Erythroblast (primary cell): ENCODE data around the gene ZNF649.

Source experiments
- GATA1 ChIP-seq: IDR thresholded peaks from 2 replicates; pipeline ENCODE4 v1.6.1; 2011; ENCODE audit warnings: low read depth, mild to moderate bottlenecking, control low read depth, low read length, moderate library complexity
- POLR2A ChIP-seq: IDR thresholded peaks from 2 replicates; pipeline ENCODE4 v1.6.1; 2011; ENCODE audit warnings: mild to moderate bottlenecking, low read length

DNA sequence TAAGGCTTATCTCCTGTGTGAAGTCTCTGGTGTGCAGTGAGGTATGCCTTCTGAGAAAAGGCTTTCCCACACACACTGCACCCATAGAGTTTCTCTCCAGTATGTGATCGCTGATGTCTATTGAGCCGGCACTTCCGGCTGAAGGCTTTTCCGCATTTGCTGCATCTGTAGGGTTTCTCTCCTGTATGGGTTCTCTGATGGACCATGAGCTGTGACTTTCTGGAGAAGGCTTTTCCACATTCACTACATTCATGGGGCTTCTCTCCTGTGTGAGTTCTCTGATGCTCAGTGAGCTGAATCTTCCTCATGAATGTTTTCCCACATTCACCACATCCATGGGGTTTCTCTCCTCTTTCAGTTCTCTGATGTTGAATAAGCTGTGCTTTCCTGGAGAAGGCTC is 31.7 kb downstream of the ZNF649 start:
- TF ChIP-seq POLR2A: no peak
- TF ChIP-seq GATA1: no peak
